Fibroblast of skin of back (primary cell): Measurements from ENCODE around the gene LPGAT1.
"Not testable (repeated sequence)": the region's sequence is repeated elsewhere in the genome, so short reads cannot be mapped to it uniquely, and the experiment has no call there.

Experiments
- DNase-seq: peaks from one replicate; pipeline ENCODE4 v3.0.0-alpha.2; 2013

The LPGAT1 gene

DNA sequence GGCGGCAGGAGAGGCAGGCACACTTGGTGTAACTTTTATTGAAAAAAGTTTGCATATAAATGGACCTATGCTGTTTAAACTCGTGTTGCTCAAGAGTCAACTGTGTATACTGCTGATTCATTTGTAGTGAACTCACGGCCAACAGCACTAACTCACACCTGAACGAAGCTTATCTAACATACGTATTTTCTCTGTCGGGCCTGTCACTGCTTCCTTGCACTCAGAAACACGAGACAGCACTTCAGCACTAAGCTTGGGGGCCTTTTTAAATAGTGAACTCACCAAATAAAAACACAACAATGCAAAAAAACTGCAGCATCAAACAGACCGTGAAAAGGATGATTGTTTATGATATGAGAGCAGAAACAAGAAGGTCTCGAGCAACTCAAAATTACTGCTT, 96.2 kb downstream of the LPGAT1 start:
- no peak for DNase-seq

DNA sequence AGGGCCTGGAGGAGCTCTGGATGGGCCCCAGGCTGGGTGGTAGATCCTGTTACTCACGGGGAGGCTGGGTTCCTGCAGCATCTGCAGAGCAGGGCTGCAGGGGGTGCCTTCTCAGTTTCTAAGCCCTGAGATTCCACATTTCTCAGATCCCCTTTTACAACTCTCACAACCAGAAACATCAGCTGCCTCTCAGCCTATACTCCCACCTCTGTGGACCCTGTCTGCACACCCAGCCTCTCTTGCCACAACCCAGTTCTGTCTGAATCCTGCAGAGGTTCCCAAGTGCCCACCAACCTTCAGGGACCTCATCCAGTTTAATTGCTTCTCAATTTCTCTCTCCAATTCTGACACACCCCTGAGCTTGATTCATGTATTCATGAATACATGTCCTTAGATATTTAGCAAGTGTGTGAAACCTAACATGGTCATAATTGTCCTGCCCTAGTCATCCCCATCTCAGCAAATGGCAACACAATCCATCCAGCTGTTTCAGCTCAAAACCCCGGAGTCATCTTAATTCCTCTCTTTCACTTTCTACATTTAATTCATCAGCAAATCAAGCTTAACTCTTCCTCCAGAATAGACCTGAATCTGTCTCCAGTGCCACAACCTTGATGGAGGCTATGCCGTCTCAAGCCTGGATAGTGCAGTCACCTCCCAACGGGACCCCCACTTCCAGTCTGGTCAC, 98.1 kb downstream of the LPGAT1 start:
- no peak for DNase-seq

DNA sequence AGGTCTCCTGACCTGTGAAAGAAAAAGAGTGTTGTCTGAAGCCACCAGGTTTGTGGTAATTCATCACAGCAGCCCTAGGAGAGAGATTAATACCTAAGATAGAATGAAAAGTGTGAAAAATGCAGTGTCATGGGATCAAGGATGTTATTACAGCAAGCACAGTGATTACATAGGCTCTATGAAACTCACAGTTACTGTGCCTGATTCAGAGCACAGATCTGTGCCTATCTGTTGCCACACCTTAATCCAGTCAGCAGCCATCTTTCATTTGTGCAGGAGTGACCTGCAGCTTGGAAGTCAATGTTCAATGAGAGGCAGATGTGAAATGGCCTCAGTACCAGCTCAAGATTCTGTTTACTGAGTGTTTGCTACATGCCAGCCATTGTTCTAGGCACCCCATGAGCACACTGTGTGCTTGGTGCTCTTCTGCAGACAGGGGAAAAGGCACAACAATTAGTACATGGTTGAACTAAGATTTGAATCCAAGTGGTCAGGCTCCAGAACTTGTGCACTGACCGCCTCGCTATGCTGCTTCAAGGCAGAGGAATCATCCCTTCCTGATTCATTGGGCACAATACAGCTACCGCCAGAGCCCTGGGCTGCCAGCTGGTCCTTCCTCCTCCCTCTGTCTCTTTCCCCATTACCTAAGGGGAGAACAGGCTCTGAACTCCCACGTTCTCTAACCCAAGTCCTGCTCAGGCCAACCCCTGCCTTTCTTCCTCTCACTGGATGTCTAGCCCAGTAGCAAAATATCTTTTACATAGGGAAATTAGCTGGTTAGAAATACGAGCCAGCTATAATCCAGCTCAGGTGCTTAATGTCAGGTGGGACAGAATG, 98.9 kb downstream of the LPGAT1 start:
- no peak for DNase-seq

DNA sequence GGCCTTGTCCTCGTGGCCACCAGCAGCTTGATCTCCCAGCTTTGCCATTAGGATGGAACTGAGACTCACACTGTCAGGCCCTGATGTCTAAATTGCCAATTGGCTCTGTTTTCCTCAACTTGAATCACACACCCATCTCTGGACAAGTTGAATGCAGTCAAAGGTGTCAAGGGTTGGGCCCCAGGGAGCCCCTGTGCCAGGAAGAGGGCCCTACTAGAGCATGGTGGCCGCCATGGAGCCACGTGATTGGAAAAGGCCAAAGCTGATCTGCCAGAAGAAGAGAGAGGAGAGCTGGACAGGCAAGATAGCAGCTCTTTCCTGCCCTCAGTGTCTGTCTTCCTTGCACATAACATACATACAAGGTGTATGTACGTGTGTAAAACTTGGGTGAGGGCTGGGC, 100.2 kb downstream of the LPGAT1 start:
- DNase-seq, result no peak

DNA sequence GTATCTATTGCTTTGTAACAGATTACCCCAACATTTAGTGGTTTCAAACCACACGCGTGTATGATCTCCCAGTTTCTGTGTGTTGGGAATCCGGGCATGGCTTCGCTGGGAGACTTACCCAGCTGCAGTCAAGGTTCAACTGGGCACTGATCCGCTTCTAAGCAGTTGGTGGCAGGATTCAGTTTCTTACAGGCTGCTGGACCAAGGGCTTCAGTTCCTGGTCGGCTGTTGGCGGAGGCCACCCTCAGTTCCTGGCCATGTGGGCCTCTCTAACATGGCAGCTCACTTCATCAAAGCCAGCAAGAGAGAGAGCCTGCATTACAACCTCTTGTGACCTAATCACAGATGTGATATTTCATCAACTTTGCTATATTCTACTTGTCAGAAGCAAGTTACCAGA, 101.3 kb downstream of the LPGAT1 start:
- DNase-seq, result no peak

DNA sequence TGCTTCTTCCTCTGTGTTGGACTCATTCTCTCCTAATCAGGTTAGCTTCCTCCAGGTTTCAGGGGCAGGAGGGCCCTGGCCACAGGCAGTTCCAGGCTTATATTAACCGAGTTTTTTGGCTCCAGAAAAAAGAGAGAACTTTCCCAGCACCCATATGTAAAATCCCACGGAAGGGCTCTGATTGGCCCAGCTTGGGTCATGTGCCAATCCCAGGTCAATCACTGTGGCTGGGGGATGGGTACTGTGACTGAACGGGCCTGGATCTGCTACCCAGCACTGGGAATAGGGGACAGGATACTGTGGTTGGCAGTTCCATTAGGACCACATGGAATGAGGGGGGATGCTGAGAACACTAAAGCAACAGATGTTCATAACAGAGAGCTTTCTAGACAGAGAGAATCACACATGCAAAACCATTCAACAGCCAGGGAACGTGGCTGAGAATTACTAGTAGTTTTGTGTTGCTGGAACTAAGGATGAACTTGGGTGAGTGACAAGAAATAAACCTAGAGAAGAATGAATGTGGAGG, 104.0 kb downstream of the LPGAT1 start:
- no peak for DNase-seq

DNA sequence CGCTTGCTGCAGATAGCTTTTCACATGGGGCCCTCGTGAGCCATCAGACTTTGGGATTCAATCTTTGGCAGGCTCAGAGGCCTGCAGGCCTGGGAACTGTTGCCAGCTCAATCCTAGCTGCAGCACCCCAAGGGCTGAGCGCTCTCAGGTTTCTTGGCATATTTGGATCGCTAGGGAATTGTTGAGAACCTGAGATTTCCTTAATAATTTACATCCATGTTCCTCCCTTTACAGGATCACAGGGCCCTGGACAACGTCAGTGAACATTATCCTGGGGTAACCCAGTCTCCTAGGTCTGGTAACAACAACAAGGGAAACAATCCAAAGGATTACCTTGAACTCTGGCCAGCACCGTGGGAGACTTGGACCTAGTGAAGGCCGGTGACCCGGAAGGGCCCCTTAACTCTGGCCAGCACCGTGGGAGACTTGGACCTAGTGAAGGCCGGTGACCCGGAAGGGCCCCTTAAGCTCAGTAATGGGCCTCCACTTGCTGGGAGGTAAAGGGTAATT, 105.8 kb downstream of the LPGAT1 start:
- DNase-seq, result no peak

DNA sequence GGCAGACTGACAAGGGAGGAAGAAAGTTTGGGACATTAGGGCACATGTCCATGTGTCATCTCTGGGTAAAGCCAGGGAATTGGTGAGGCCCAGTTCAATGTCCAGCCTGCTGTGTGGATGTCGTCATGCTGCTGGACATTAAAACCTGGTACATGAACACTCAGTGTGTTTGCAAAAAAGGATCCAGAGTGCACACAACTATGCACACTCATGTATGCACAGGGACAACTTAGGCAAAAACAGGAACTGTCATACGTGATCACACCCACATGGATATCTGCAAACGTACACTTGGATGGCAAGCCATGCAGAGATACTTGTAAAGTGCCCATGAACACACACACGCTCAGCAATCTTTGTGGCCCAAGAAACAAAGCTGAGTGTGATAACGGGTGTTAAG, 107.3 kb downstream of the LPGAT1 start:
- DNase-seq, result no peak

DNA sequence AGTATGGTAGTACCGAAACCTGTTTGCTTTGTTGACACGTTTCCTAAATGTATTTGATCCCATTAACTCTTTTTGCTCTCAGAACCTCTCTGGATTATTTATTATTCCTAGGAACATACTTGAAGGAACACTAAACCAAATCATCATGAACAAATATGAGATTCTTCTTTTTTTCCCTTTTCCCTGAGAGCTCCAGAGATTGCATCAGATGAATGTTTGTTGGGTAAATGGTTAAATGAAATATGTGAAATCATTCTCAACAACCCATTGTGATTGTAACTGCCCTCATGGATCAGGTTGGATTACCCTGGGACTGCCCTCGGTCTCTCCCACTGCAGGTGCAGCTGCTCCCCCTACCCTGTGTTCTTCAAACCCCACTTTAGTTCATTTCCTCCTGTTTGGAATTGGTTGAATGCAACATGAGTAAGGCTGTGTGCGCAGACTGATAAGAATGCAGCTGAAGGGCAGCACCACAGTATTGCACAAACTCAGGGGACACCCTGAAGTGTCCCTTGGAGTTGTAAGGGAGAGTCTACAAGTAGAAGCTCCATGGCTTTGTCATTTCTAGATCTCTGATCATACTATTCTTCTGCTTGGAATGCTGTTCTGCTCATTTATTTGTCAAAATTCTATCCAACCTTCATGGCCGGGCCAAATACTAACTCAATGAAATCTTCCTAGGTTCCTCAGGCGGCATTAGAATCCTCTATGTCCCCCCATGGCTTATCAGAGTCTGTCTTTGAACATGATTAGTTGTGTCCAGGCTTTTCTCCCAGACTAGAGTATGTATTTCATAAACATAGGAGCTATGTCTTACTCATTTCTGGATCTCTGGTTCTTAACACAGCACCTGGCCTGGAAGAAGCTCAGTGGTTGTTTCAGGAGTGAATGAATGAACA, 108.0 kb downstream of the LPGAT1 start:
- no peak for DNase-seq

DNA sequence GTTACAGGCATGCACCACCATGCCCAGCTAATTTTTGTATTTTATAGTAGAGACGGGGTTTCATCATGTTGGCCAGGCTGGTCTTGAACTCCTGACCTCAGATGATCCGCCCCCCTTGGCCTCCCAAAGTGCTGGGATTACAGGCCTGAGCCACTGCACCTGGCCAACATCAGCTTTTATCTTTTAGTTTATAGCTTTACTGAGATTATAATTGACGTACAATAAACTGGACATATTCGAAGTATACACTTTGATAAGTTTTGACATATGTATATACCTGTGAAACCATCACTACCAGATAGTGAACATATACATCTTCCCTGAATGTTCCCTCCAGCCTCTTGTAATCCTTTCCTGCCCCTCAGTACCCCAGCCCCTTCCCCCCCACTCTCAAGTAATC, 114.0 kb downstream of the LPGAT1 start:
- DNase-seq, result not testable (repeated sequence)

DNA sequence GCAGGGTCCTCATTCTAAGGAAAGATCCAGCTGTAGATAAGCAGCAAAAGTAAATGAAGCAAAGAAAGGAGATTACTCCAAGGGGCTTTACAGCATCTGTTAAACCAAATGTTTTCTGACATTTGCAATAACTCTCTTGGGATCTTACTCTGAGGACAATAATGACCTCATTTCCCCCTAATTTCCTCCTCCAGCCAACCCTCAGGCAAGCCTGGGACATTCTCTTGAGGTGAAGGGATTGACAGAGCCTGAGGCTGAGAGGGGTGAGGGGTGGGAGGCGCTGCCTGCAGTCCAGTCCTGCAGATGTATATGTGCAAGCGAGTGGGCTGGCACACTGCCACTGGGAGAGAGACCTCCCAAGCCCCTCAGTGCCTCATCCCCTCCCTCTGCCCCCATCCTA, 114.6 kb downstream of the LPGAT1 start:
- DNase-seq, result no peak

DNA sequence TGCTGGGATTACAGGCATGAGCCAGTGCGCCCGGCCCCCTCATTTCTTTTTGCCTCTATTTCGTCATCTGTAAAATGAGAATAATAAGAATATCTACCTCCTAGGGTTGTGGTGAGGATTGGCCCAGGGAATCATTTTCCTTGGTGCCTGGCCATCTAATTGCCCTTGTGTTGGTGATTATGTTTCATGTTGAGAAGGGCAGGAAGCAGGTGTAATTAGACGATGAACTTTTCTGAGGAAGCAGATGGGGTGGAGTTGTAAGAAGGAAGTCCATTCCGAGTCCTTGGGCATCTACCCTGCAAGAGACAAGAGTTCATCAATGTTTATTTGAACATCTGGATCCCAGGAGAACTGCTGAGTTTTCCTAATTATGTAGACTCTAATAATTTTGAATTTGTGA, 116.4 kb downstream of the LPGAT1 start:
- DNase-seq, result no peak

DNA sequence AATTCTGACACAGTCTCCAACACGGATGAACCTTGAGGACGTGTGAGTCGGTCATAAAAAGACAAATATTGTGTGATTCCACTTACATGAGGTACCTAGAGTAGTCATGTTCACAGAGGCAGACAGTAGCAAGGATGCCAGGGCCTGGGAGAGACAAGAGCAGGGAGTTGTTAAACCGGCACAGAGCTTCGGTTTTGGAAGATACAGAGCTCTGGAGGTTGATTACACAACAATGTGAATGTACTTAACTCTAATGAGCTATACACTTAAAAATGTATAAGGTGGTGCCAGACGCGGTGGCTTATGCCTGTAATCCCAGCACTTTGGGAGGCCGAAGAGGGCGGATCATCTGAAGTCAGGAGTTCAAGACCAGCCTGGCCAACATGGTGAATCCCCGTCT, 117.3 kb downstream of the LPGAT1 start:
- DNase-seq, result no peak

DNA sequence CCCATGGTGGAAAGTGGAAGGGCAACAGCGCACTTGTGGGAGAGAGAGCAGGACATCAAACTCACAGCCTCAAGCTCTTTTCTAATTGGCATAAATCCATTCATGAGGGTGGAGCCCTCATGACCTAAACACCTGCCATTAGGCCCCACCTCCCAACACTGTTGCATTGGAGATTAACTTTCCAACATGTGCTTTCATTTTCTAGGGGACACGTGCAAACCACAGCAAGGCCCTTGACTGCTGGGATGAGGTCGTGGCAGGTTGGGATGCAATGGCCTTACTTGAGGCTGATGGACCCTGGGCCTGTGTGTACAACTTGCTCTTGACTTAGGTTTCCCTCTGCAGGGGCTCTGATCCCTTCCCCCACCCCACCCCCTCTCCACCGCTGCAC, 119.3 kb downstream of the LPGAT1 start:
- no peak for DNase-seq

DNA sequence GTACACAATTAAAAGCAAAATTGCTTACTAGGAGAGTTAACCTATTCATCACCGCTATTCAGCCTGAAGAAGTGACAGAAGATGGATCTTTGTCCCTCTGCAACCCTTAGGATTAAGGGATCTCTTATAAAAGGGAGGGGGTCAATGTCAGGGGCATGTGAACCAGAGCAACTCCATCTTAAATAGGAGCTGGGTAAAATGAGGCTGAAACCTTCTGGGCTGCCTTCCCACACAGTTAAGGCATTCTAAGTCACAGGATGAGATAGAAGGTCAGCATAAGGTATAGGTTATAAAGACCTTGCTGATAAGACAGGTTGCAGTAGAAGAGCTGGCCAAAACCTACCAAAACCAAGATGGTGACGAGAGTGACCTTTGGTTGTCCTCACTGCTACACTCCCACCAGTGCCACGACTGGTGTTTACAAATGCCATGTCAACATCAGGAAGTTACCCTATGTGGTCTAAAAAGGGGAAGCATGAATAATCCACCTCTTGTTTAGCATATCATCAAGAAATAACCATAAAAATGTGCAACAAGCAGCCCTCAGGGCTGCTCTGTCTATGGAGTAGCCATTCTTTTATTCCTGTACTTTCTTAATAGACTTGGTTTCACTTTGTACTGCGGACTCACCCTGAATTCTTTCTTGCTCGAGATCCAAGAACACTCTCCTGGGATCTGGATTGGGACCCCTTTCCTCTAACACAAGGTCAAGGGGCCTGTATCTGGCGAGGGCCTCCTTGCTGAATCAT, 119.8 kb downstream of the LPGAT1 start:
- DNase-seq, result no peak

DNA sequence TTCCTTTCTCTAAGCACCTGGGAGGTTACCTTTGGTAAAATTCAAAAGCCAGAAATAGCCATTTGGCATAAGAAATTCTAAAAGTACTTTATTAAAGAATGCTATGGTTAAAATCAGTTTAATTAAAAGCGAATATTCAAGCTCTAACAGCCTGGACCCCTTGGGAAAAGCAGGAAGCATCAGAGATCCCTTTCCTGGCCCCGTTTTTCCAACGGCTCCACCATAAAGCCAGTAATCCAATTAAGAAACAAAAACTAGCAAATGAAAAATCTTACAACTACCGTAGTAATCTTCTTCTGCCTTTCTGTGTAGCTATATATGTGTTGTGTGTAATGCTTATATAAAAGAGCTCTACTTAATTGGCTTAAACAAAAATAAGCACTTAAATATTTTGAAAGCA, 121.6 kb downstream of the LPGAT1 start:
- DNase-seq, result no peak

DNA sequence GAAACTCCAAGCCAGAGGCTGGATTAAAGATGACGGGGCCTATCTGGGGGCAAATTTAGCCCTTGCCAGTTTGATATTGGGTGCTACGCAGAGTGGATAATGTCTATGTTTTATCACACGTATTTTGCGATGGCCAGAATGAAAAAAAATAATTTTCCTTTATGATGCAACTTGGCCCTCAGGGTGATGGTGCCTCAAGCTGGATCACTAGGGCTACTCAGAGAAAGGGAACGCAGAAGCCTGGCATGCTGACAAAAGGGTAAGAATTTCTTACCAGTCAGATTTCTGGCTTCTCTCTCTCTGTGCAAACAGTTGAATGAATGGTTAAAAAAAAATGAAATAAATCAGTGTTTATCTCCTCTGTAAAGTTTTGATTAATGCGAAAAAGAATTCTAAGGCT, 122.6 kb downstream of the LPGAT1 start:
- DNase-seq, result no peak

DNA sequence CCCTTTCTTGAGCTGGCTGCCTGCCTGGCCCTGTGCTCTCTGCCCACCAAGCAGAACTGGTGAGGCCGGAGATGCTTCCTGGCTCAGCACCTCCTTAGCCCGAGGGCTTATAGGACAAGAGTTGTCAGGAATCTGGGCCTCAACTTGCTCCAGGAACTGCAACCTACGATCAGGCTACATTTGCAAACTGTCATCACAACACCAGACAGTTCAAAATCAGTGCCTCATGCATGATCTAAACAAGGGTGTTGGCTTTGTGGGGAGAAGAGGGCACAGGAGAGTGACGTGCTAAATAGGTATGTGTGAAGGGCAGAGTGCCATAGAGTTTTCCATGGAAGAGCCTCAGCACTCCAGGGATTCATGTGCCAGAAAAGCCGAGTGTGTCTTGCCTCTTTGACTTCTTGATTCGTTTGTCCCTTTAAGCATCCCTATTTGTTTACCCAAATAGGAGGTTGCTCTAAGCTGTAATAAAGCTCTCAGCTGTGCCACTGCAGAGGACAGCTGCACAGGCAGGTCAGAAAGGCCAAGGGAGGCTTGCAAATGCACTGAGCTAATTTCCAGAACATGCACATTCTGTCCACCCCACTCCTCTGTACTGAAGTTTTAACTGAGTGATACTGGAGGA, 125.0 kb downstream of the LPGAT1 start:
- no peak for DNase-seq

DNA sequence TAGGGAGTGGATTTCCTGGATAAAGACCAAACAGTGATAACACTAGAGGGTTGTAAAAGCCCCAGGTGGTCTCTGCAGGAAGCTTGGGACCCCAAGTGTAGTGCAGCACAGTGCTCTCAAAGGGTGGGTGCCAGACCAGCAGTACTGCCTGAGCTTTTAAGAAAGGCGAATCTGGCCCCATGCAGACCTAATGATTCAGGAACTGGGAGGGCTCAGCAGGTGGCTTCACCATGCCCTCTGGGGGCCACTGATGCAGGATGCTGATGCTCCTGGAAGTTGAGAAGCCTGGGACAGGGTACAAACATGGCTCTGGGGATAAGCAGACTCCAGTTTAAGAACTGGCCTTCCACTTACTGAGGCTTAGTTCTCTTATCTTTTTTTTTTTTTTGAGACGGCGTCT, 126.0 kb downstream of the LPGAT1 start:
- no peak for DNase-seq

DNA sequence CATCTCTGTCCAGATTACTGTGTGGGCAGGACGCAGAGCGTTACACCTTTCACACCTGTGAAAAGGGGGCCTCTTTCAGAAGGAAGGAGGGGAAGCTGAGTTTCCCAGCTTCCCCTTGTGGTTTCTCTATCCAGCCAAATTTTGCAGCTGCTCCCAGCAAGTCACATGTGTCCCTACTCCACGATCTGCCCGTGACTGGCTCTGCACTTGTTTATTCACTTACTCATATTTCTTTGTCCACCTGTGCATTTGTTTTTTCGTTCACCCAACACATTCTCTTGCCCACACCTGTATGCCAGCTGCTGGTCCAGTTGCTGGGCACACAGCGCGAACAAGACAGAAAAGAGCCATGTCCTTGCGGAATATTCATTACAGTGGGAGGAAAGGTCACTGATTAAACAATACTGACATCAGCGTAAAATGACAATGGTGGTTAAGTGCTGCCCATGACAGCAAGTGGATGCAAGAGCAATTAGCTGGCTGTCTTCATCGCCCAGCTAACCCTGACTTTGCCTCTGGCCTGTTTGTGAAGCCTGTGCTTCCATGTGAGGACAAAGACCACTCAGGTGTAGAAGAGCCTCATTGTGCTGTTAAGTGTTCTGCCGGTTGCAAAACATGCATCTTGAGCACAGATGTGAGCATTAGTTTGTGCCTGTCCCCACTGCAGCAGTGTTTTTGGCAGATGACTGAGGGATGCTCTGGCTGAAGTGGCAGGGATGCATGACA, 126.6 kb downstream of the LPGAT1 start:
- no peak for DNase-seq

DNA sequence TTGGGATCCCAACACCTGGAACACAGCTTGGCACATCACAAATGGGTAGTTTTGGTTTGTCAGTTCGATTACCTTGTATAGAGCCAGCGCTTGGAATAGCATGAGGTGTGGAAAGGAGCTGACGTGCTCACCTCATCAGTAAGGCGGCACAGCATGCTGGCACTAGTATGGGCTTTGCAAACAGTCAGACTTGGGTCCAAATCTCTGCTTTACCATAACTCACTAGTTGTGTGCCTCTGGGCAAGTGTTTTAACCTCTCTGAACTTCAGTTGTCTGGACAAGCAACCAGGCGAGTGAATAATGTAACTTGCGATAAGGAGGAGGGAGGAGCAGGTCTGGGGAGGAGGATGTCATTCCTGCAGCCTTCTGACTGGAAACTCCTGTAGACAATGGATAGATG, 128.8 kb downstream of the LPGAT1 start:
- no peak for DNase-seq
